HL-60/S4 (cell line): Measurements from ENCODE around the gene CEP164.

ENCODE experiments used
- in situ Hi-C: fragments of 300-500 bp; cut with MboI; formaldehyde crosslinking; loops from 2 replicates; pipeline ENCODE4 v1.14.3; 2022; ENCODE audit warnings: low sequenced_read_pairs

The CEP164 gene

GRCh38 chr11:117457835-117458234 is 130.2 kb downstream of the CEP164 start:
- in situ Hi-C loops = no loop called here

- in situ Hi-C loops = no loop called here
Measured at GRCh38 chr11:117458275-117459122, 130.8 kb downstream of the CEP164 start.

GRCh38 chr11:117459123-117459978 is 131.7 kb downstream of the CEP164 start:
- in situ Hi-C loops = no loop called here

- in situ Hi-C loops = no loop called here
Measured at GRCh38 chr11:117459979-117460300, 132.3 kb downstream of the CEP164 start.

- in situ Hi-C loops = no loop called here
Measured at GRCh38 chr11:117461396-117462182, 133.9 kb downstream of the CEP164 start.

GRCh38 chr11:117462183-117462863 is 134.7 kb downstream of the CEP164 start:
- in situ Hi-C loops = no loop called here

- in situ Hi-C loops = no loop called here
Measured at GRCh38 chr11:117462864-117463247, 135.2 kb downstream of the CEP164 start.
